Neural cell (in vitro differentiated cells): ENCODE measurements around the gene CNST. TPM values are rescaled to one million over a fixed set of nuclear protein-coding genes. Genes with fewer than 3 reads are reported as not detected.

Experiments used
- H2AFZ ChIP-seq: fragments of 200-600, 300-800 bp; sonication (generic), shearing (Covaris generic); 2 replicates; pipeline ENCODE4 v1.6.0; 2014; ENCODE audit warnings: low read depth, mild to moderate bottlenecking, antibody characterized with exemption, low read length, moderate library complexity
- H3F3A ChIP-seq: fragments of 200-600 bp; shearing (Covaris generic); 2 replicates; pipeline ENCODE4 v1.6.1; 2016; ENCODE audit warnings: mild to moderate bottlenecking, moderate library complexity, mixed read lengths, antibody characterized with exemption, low read length; ENCODE audit not compliant: insufficient read depth, poor library complexity, severe bottlenecking
- H3K27ac ChIP-seq: fragments of 200-600, 300-800 bp; sonication (generic), shearing (Covaris generic); 2 replicates; pipeline ENCODE4 v1.5.1; 2014; ENCODE audit warnings: mild to moderate bottlenecking, low read length, moderate library complexity
- H3K27me3 ChIP-seq: fragments of 300-800, 200-600 bp; sonication (generic), shearing (Covaris generic); 2 replicates; pipeline ENCODE4 v1.6.0; 2014; ENCODE audit warnings: mild to moderate bottlenecking, low read depth, low read length, moderate library complexity; ENCODE audit not compliant: insufficient read depth
- H3K36me3 ChIP-seq: fragments of 300-800, 200-600 bp; sonication (generic), shearing (Covaris generic); 2 replicates; pipeline ENCODE4 v1.5.1; 2014; ENCODE audit warnings: mild to moderate bottlenecking, antibody characterized with exemption, low read length, moderate library complexity; ENCODE audit not compliant: insufficient read depth
- H3K4me2 ChIP-seq: fragments of 300-800, 200-600 bp; sonication (generic), shearing (Covaris generic); 2 replicates; pipeline ENCODE4 v1.6.0; 2014; ENCODE audit warnings: mild to moderate bottlenecking, low read length
- H3K4me3 ChIP-seq: fragments of 300-800, 200-600 bp; sonication (generic), shearing (Covaris generic); 2 replicates; pipeline ENCODE4 v1.5.1; 2014; ENCODE audit warnings: mild to moderate bottlenecking, low read length, moderate library complexity
- H3K79me2 ChIP-seq: fragments of 200-600 bp; shearing (Covaris generic); replicated peaks from 2 replicates; pipeline ENCODE4 v1.6.0; 2014; ENCODE audit warnings: mild to moderate bottlenecking, low read length, moderate library complexity; ENCODE audit not compliant: insufficient read depth
- H3K9ac ChIP-seq: fragments of 300-800, 200-600 bp; sonication (generic), shearing (Covaris generic); 2 replicates; pipeline ENCODE4 v1.6.1; 2016; ENCODE audit warnings: mild to moderate bottlenecking, low read length, mixed read lengths
- H3K9me2 ChIP-seq: fragments of 200-600 bp; shearing (Covaris generic); 2 replicates; pipeline ENCODE4 v1.6.1; 2016; ENCODE audit warnings: mild to moderate bottlenecking, low read length, mixed read lengths; ENCODE audit not compliant: insufficient read depth
- H3K9me3 ChIP-seq: fragments of 200-600, 300-800 bp; sonication (generic), shearing (Covaris generic); 2 replicates; pipeline ENCODE4 v1.6.1; 2016; ENCODE audit warnings: mild to moderate bottlenecking, mixed run types, low read length, moderate library complexity, mixed read lengths
- H4K20me1 ChIP-seq: fragments of 200-600 bp; shearing (Covaris generic); 2 replicates; pipeline ENCODE4 v1.6.1; 2016; ENCODE audit warnings: mild to moderate bottlenecking, mixed run types; ENCODE audit not compliant: insufficient read depth
- CTCF ChIP-seq: fragments of 450-650 bp; IDR thresholded peaks from 2 replicates; pipeline ENCODE4 v1.5.1; 2014; ENCODE audit warnings: antibody characterized with exemption, mild to moderate bottlenecking, moderate library complexity; ENCODE audit not compliant: poor library complexity, severe bottlenecking
- EP300 ChIP-seq: fragments of 450-650 bp; conservative IDR thresholded peaks from 2 replicates; pipeline ENCODE4 v1.6.1; 2014; ENCODE audit warnings: antibody characterized with exemption, mild to moderate bottlenecking, moderate library complexity; ENCODE audit not compliant: poor library complexity, severe bottlenecking
- EZH2 ChIP-seq: fragments of 200-600, 300-800 bp; shearing (Covaris generic), sonication (generic); IDR thresholded peaks from 2 replicates; pipeline ENCODE4 v1.6.1; 2014; ENCODE audit warnings: antibody characterized with exemption, low read length, borderline replicate concordance, mild to moderate bottlenecking; ENCODE audit not compliant: insufficient read depth, poor library complexity, severe bottlenecking
- MXI1 ChIP-seq: fragments of 450-650 bp; conservative IDR thresholded peaks from 2 replicates; pipeline ENCODE4 v1.6.1; 2014; ENCODE audit warnings: antibody characterized with exemption, mild to moderate bottlenecking; ENCODE audit not compliant: poor library complexity, severe bottlenecking
- POLR2AphosphoS5 ChIP-seq: IDR thresholded peaks from 2 replicates; pipeline ENCODE4 v1.6.1; 2012
- RAD21 ChIP-seq: fragments of 450-650 bp; conservative IDR thresholded peaks from 2 replicates; pipeline ENCODE4 v1.6.1; 2014; ENCODE audit warnings: antibody characterized with exemption, mild to moderate bottlenecking, moderate library complexity
- REST ChIP-seq: IDR thresholded peaks from 2 replicates; pipeline ENCODE4 v1.6.1; 2012; ENCODE audit warnings: borderline replicate concordance
- SMC3 ChIP-seq: fragments of 450-650 bp; conservative IDR thresholded peaks from 2 replicates; pipeline ENCODE4 v1.6.1; 2014; ENCODE audit warnings: antibody characterized with exemption, mild to moderate bottlenecking, moderate library complexity; ENCODE audit not compliant: poor library complexity
- TAF1 ChIP-seq: IDR thresholded peaks from 2 replicates; pipeline ENCODE4 v1.6.1; 2012; ENCODE audit warnings: low read depth
- polyA plus RNA-seq: library from polyadenylated mRNA; depleted of rRNA; stranded (reverse); fragments of >200 nt; gene quantifications from 2 replicates; pipeline ENCODE4 v1.2.3, GENCODE V29; 2014

The CNST gene
- polyA plus RNA-seq, 1 donor from 2014 or later: 26.3 TPM

GRCh38 chr1:246552110-246552509, 14.1 kb upstream of the CNST start:
- no peaks in the 10 kb centered on the region for H3K9me3 ChIP-seq
- no peaks in the 10 kb centered on the region for H3F3A ChIP-seq
- H3K4me2 ChIP-seq: no peak overlapping the region
- H3K27ac ChIP-seq: no peak overlapping the region
- H3K9ac ChIP-seq: no peak overlapping the region
- H3K27me3 ChIP-seq: no peaks in the 10 kb centered on the region
- no peaks in the 10 kb centered on the region for H3K36me3 ChIP-seq
- H4K20me1 ChIP-seq: no peaks in the 10 kb centered on the region
- no peak overlapping the region for H2AFZ ChIP-seq
- TF ChIP-seq EP300 (no peak), MXI1 (no peak), RAD21 (no peak)
- no peaks in the 10 kb centered on the region for H3K9me2 ChIP-seq
- no peaks in the 10 kb centered on the region for H3K79me2 ChIP-seq
- H3K4me3 ChIP-seq: no peak overlapping the region

- Histone ChIP-seq H4K20me1 (no peaks in the 10 kb centered on the region), H3K79me2 (no peaks in the 10 kb centered on the region), H3K9me2 (no peaks in the 10 kb centered on the region), H3K36me3 (no peaks in the 10 kb centered on the region), H3K9ac (no peak overlapping the region), H3K4me2 (no peak overlapping the region), H3K9me3 (no peaks in the 10 kb centered on the region), H2AFZ (no peak overlapping the region), H3F3A (no peaks in the 10 kb centered on the region), H3K27ac (no peak overlapping the region), H3K4me3 (no peak overlapping the region), H3K27me3 (no peaks in the 10 kb centered on the region)
- TF ChIP-seq POLR2AphosphoS5 (no peak), RAD21 (no peak), SMC3 (no peak), EZH2 (no peak), MXI1 (no peak), CTCF (no peak), TAF1 (no peak), REST (no peak), EP300 (no peak)
Measured at GRCh38 chr1:246554201-246554600, 12.1 kb upstream of the CNST start.

GRCh38 chr1:246558041-246558440, 8.2 kb upstream of the CNST start:
- Histone ChIP-seq H3K4me3 (no peak overlapping the region), H3F3A (no peaks in the 10 kb centered on the region), H3K36me3 (no peaks in the 10 kb centered on the region)

More at GRCh38 chr1:246558041-246558440, 8.2 kb upstream of the CNST start:
- Histone ChIP-seq H3K27ac (no peak overlapping the region), H3K9me3 (no peaks in the 10 kb centered on the region), H3K27me3 (no peaks in the 10 kb centered on the region), H3K4me2 (no peak overlapping the region), H3K9me2 (no peaks in the 10 kb centered on the region), H2AFZ (no peak overlapping the region), H3K9ac (no peak overlapping the region), H3K79me2 (no peaks in the 10 kb centered on the region), H4K20me1 (no peaks in the 10 kb centered on the region)
- TF ChIP-seq CTCF (no peak), RAD21 (no peak), POLR2AphosphoS5 (no peak), MXI1 (no peak), EZH2 (no peak), EP300 (no peak), REST (no peak), SMC3 (no peak), TAF1 (no peak)
